HG03439 (cell line): Measurements from ENCODE around the gene YOD1.

Experiments used
- ATAC-seq: cut with Tn5 transposase; IDR thresholded peaks from one replicate; pipeline ENCODE4 v1.9.1; 2021; ENCODE audit warnings: mild to moderate bottlenecking, moderate library complexity; ENCODE audit not compliant: unreplicated experiment

The YOD1 gene

DNA sequence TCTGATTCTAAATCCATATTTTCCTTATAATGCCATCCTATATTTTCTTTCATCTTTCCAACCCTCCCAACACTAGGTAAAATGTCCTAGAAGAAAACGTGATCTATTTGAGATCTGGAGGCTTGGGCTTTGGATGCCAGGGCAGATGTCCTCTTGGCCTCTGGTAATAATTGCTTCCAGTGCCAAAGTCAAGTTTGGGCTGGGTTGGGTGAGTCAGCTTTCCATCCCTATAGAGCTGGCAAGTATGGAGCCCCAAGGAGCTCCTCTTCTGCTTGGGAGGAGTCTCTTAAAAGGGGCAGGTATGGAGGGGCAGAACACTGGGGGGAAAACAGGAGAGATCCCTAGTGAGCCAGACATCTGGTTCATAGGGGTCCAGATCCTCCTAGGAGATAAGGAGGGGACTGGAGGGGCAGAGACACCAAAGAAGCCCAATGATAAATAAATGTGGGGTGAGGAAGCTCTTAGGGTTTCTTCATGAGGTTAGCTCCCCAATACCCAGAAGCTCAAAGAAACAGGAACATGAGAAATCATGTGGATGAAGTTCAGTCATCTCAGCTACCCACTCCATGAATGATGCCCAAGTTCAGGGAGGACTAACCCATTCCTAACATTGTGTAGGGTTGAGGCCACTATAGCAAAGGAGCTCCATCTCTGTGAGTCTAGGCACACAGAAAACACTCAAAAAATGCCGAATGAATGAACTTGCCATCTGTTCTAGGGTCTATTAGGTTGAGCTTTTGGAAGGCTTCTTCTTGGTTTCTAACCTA lies 21.9 kb downstream of the YOD1 start:
- no peak for ATAC-seq

GRCh38 chr1:207027921-207028320 lies 23.1 kb downstream of the YOD1 start:
- ATAC-seq, result no peak

GRCh38 chr1:207027206-207027777 lies 23.7 kb downstream of the YOD1 start:
- ATAC-seq, result no peak

DNA sequence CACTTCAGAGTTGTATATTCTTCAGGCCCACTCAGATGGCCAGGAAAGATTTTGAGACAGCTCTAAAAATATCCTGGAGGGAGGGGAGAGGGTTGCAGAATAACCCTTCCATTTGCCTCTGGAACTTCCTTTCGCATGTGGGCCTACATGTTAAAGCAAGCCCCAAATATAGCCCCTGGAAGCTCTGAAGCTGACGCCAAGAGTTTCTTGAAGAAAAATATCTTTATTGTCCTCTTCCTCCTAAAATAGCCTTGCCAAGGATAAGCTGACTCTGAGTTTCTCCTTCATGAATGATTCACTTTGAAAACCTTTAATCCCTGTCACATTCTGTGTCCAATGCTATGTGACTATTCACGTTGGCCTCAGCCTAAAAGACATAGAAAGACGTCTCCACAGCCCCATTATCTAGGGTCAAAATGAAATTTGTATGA lies 24.9 kb downstream of the YOD1 start:
- ATAC-seq, result no peak

DNA sequence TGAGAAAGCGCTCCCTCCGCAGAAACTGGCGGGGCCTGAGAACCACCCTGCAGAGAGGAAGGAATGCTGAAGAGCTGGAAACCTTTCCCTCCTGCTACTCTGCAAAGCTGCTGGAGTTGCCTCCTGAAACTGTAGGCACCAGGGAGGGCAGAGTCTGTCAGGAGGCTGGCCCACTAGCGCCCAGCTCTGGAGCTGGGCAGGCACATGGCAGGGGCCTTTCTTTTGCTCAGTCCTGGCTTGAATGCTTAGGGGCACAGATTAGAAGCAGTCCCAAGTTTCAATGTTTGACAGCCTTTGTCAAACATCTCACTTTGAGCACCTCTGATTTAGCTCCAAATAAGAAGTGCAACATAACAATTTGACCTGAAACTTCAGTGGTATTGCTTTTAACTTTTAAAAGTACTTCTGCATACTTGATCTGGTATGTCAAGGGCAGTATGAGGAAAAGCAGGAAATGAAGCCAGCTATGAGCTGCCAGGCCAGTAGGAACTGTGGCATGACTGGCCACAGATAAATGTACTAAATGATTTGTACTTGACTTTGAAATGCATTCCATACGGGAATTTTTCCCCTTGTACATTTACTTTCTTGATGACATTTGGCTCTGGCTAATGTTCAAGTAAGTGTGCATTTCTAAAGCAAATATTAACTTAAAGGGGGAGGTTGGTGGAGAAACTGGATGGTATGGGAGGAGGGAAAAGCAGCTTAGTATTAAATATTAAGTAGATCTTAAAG lies 25.7 kb downstream of the YOD1 start:
- ATAC-seq, result no peak

DNA sequence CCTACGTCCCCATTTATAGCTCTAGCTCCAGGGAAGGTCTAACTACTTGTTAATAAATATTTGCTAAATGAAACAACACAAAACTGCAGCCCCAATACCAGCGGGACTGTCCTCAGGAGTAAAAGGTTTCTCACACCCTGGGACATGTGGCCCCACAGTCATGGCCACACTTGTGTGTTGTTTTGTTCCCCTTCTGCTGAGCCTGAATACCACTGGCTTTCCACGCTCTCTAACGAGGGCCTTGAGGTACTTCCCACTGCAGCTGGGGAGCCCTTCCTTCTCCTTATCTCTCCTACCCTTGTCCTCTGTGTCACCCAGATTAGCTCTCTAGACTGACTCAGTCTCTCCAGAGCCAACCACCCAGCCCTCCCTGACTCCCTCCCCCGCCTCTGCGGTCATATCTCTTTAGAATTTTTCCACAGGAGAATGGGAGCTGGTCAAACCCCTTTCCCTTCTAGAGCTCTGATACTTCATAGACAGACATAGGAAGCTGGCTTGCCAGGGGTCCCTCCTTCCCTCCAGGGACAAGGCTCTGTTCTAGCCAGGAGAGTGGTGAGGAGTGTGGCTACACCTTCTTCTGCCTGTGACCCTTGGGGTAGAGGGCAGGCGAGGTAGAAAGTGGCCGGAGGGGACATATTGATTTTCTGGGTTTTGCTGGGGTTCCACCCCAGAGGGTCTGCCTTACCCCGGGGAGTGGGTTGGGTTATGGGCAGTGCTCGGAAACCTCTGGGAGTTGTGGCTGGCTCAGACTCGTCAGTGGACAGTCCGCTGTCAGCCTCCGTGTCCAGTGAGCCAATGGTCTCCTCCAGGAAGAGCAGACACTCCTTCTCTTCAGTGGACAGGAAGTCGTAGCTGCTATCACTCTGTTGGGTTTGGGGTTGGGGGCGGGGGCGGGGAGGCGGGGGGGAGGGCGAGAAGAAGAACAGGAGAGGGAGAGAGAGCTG lies 26.5 kb downstream of the YOD1 start:
- ATAC-seq, result no peak

GRCh38 chr1:207022996-207023679 lies 27.9 kb downstream of the YOD1 start:
- ATAC-seq, result no peak

GRCh38 chr1:207021876-207022596 lies 29.0 kb downstream of the YOD1 start:
- no peak for ATAC-seq

DNA sequence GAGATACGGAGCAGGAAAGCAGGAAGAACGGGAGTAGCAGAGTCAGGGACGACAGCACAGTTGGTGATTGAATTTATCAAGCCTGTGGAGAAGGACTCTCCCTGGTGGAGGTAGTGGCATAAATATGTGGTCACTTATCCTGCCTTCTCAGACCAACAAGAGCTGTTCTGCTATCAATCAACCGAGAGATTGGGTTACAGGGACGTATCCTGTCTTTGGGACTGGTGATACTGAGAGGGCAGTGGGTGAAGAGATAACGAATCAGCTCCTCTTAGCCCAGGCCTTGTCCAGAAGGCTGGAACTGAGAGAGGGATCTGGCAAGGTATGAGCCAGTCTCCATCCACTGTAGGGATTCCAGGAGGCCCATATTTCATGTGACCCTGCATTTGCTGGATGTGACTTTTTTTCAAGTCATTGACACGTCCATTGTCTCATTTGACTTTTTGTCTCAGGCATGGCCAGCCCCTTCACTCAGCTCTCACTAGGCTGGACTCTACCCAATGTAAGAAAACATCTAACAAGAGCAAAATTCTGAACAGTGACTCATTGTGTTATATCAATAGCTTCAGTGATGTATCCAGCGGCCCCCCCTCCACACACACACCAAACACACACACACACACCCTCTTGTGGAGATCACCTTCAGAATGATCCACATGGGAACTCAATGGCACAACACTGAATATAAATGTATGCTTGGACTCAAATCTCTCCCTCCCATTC lies 29.7 kb downstream of the YOD1 start:
- ATAC-seq, result no peak

DNA sequence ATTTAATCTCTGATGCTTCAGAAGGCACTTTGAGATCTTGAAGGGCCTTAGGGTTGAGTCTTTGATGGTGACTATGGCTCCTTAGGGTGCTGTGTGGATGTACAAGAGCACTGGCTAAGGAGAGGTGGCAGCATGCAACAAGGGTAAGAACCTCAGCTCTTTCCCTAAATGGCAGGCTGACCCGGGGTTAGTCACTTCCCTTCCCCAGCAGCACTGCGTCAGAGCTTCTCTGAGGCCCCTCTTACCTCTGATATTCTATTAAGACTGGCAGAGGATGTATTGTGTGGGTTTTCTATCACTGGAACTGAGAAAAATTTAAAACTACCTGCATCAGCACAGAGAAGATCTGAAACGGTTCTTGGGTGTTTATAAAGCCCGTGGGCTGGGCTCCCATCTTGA lies 30.3 kb downstream of the YOD1 start:
- ATAC-seq, result no peak

DNA sequence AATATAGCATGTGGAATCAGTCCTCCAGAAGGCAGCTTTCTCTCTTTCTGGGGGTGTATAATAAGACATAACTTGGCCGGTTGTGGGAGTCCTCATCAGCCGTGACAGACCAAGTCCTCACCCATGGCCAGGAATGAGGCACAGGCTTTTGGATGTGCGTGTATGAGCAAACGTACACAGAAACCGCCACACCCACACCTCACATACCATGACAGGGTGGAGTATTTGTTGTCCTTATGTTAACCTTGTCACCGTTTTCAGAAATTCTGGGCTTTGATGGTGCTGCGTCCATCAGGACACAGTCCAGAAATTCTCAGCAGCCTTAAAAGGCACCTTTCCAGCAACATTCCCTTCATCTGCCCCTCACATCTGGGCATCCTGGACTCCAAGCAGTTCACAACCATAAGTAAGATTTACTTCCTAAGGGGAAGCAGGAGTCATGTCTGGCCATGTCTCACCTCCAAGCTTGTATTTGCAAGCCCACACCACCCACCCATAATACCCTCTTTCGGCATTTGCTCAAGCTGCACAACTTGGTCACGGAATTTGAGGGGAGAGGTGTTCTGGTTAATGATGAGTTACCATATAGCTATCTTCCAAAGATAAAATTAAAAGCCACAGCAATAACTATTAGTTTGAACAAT lies 30.8 kb downstream of the YOD1 start:
- ATAC-seq, result no peak

GRCh38 chr1:207019661-207020060 lies 31.3 kb downstream of the YOD1 start:
- no peak for ATAC-seq

GRCh38 chr1:207019161-207019560 lies 31.8 kb downstream of the YOD1 start:
- no peak for ATAC-seq

- ATAC-seq, result no peak
Measured at GRCh38 chr1:207018707-207019106, 32.3 kb downstream of the YOD1 start.

DNA sequence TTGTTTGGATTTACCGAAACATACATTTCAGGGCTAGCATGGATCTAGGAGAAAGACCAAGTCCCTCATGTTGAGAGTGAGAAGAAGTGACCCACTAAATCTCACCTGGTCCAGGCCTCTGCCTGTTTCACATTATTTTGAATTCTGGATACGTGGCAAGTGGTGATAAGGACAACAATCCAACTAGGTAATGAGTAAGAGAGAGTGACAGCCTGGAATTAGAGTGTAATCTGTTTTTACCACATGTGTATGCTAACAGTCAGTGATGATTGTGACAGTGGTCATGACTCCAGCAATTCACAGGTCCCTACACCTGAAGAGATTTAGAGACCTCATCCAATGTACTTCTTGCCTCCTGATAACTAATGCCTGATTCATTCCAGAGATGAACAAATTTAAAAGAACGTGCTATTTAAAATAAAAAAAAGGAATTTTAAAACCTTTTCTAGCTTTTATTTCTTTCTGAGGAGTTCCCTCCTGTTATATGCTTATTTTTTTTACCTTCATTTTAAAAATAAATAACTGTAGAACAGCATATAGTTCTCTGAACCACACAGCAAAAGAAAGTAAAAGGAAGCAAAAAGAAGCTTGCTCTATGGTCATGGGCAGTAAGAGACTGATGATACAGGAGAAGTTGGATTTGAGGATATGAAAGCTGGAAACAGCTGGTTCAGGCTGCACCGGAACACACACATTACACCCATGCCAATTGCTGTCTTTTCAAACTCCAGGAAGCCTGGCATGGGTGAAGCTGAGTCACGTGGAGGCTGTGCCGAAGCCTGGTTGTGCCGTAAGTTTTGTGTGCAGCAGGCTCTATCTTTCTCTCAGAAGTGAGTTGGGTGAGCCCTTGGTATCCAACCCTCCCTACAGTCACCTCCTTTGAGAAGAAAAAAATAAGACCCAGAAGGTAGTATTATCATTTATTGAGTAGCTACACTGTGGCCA lies 33.1 kb downstream of the YOD1 start:
- no peak for ATAC-seq

- no peak for ATAC-seq
Measured at GRCh38 chr1:207015791-207016190, 35.2 kb downstream of the YOD1 start.

DNA sequence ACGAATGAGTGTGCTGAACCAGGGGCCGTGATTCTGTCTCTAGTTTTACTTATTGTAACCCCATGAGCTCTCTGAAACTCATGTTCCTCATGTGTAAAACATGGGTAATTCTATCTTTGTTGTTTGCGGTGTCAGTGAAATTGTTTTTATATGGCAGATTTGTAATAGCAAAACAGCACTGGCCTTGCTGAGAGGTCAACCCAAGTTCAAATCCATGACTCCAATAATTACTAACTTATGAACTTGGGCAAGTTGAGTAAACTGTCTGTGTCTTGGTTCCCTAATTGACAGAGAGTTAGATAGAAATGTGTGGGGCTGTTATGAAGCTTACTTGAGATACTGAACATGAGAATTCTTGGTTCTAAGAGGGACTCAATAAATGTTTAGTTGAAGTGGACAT lies 36.3 kb downstream of the YOD1 start:
- no peak for ATAC-seq
